ENCODE measurements around the gene MEIS1.

Gene MEIS1

GRCh38 chr2:66555501-66556324 is 120.8 kb downstream of the MEIS1 start:
- H3K36me3 Mint-ChIP-seq (ENCODE audit: low read depth): no peaks in the 10 kb centered on the region
- H3K9me3 Mint-ChIP-seq: no peaks in the 10 kb centered on the region
- H3K4me3 Mint-ChIP-seq: no peak overlapping the region
- H3K4me1 Mint-ChIP-seq (ENCODE audit: low read depth): peaks cover 2% of the 10 kb centered on the region
- peaks cover 12% of the 10 kb centered on the region for H3K27me3 Mint-ChIP-seq (ENCODE audit: low read depth)
- no peak overlapping the region for H3K27ac Mint-ChIP-seq

GRCh38 chr2:66559672-66560071 is 124.7 kb downstream of the MEIS1 start:
- H3K9me3 Mint-ChIP-seq: no peaks in the 10 kb centered on the region
- peaks cover 24% of the 10 kb centered on the region for H3K27me3 Mint-ChIP-seq (ENCODE audit: low read depth)
- no peak overlapping the region for H3K4me3 Mint-ChIP-seq
- no peaks in the 10 kb centered on the region for H3K36me3 Mint-ChIP-seq (ENCODE audit: low read depth)
- H3K27ac Mint-ChIP-seq: no peak overlapping the region
- peaks cover 2% of the 10 kb centered on the region for H3K4me1 Mint-ChIP-seq (ENCODE audit: low read depth)

GRCh38 chr2:66560683-66561082 is 125.8 kb downstream of the MEIS1 start:
- Mint-ChIP-seq H3K4me3 (no peak overlapping the region), H3K4me1 (ENCODE audit: low read depth) (no peaks in the 10 kb centered on the region), H3K27me3 (ENCODE audit: low read depth) (peaks cover 19% of the 10 kb centered on the region), H3K9me3 (no peaks in the 10 kb centered on the region), H3K27ac (no peak overlapping the region), H3K36me3 (ENCODE audit: low read depth) (no peaks in the 10 kb centered on the region)

GRCh38 chr2:66561645-66562303 is 126.8 kb downstream of the MEIS1 start:
- H3K9me3 Mint-ChIP-seq: no peaks in the 10 kb centered on the region
- H3K36me3 Mint-ChIP-seq (ENCODE audit: low read depth): no peaks in the 10 kb centered on the region
- no peak overlapping the region for H3K27ac Mint-ChIP-seq
- no peak overlapping the region for H3K4me3 Mint-ChIP-seq
- H3K4me1 Mint-ChIP-seq (ENCODE audit: low read depth): no peaks in the 10 kb centered on the region
- H3K27me3 Mint-ChIP-seq (ENCODE audit: low read depth): peaks cover 12% of the 10 kb centered on the region

GRCh38 chr2:66562304-66562685 is 127.4 kb downstream of the MEIS1 start:
- no peaks in the 10 kb centered on the region for H3K36me3 Mint-ChIP-seq (ENCODE audit: low read depth)
- no peaks in the 10 kb centered on the region for H3K4me1 Mint-ChIP-seq (ENCODE audit: low read depth)
- no peaks in the 10 kb centered on the region for H3K9me3 Mint-ChIP-seq
- H3K4me3 Mint-ChIP-seq: no peak overlapping the region
- peaks cover 12% of the 10 kb centered on the region for H3K27me3 Mint-ChIP-seq (ENCODE audit: low read depth)
- no peak overlapping the region for H3K27ac Mint-ChIP-seq

- Mint-ChIP-seq H3K36me3 (ENCODE audit: low read depth) (no peaks in the 10 kb centered on the region), H3K4me1 (ENCODE audit: low read depth) (no peaks in the 10 kb centered on the region), H3K4me3 (no peak overlapping the region), H3K27me3 (ENCODE audit: low read depth) (peaks cover 12% of the 10 kb centered on the region), H3K27ac (no peak overlapping the region), H3K9me3 (no peaks in the 10 kb centered on the region)
Measured at GRCh38 chr2:66563473-66563872, 128.5 kb downstream of the MEIS1 start.

GRCh38 chr2:66565291-66565690 is 130.4 kb downstream of the MEIS1 start:
- no peak overlapping the region for H3K4me3 Mint-ChIP-seq

GRCh38 chr2:66566726-66567399 is 131.9 kb downstream of the MEIS1 start:
- no peak overlapping the region for H3K4me3 Mint-ChIP-seq
- no peaks in the 10 kb centered on the region for H3K9me3 Mint-ChIP-seq
- peaks cover 10% of the 10 kb centered on the region for H3K27me3 Mint-ChIP-seq (ENCODE audit: low read depth)
- no peaks in the 10 kb centered on the region for H3K4me1 Mint-ChIP-seq (ENCODE audit: low read depth)
- H3K36me3 Mint-ChIP-seq (ENCODE audit: low read depth): no peaks in the 10 kb centered on the region
- no peak overlapping the region for H3K27ac Mint-ChIP-seq

More at GRCh38 chr2:66565291-66565690, 130.4 kb downstream of the MEIS1 start:
- H3K27me3 Mint-ChIP-seq (ENCODE audit: low read depth): peaks cover 12% of the 10 kb centered on the region
- H3K27ac Mint-ChIP-seq: no peak overlapping the region
- H3K36me3 Mint-ChIP-seq (ENCODE audit: low read depth): no peaks in the 10 kb centered on the region
- H3K4me1 Mint-ChIP-seq (ENCODE audit: low read depth): no peaks in the 10 kb centered on the region
- H3K9me3 Mint-ChIP-seq: no peaks in the 10 kb centered on the region

GRCh38 chr2:66567729-66568128 is 132.8 kb downstream of the MEIS1 start:
- H3K4me1 Mint-ChIP-seq (ENCODE audit: low read depth): no peaks in the 10 kb centered on the region

GRCh38 chr2:66568650-66569300 is 133.8 kb downstream of the MEIS1 start:
- H3K27ac Mint-ChIP-seq: no peak overlapping the region
- H3K27me3 Mint-ChIP-seq (ENCODE audit: low read depth): peaks cover 5% of the 10 kb centered on the region
- H3K9me3 Mint-ChIP-seq: no peaks in the 10 kb centered on the region
- no peaks in the 10 kb centered on the region for H3K4me1 Mint-ChIP-seq (ENCODE audit: low read depth)
- H3K36me3 Mint-ChIP-seq (ENCODE audit: low read depth): no peaks in the 10 kb centered on the region
- no peak overlapping the region for H3K4me3 Mint-ChIP-seq

More at GRCh38 chr2:66567729-66568128, 132.8 kb downstream of the MEIS1 start:
- Mint-ChIP-seq H3K4me3 (no peak overlapping the region), H3K27me3 (ENCODE audit: low read depth) (peaks cover 5% of the 10 kb centered on the region), H3K27ac (no peak overlapping the region), H3K9me3 (no peaks in the 10 kb centered on the region), H3K36me3 (ENCODE audit: low read depth) (no peaks in the 10 kb centered on the region)

GRCh38 chr2:66569321-66569851 is 134.5 kb downstream of the MEIS1 start:
- Mint-ChIP-seq H3K27ac (no peak overlapping the region), H3K36me3 (ENCODE audit: low read depth) (no peaks in the 10 kb centered on the region), H3K9me3 (no peaks in the 10 kb centered on the region), H3K4me1 (ENCODE audit: low read depth) (no peaks in the 10 kb centered on the region), H3K4me3 (no peak overlapping the region), H3K27me3 (ENCODE audit: low read depth) (peaks cover 9% of the 10 kb centered on the region)

- H3K4me1 Mint-ChIP-seq (ENCODE audit: low read depth): no peaks in the 10 kb centered on the region
- no peaks in the 10 kb centered on the region for H3K36me3 Mint-ChIP-seq (ENCODE audit: low read depth)
- no peak overlapping the region for H3K27ac Mint-ChIP-seq
- no peaks in the 10 kb centered on the region for H3K9me3 Mint-ChIP-seq
- H3K27me3 Mint-ChIP-seq (ENCODE audit: low read depth): peaks cover 15% of the 10 kb centered on the region
- H3K4me3 Mint-ChIP-seq: no peak overlapping the region
Measured at GRCh38 chr2:66569974-66570373, 135.0 kb downstream of the MEIS1 start.

- Mint-ChIP-seq H3K27ac (no peak overlapping the region), H3K4me1 (ENCODE audit: low read depth) (no peaks in the 10 kb centered on the region), H3K4me3 (no peak overlapping the region), H3K27me3 (ENCODE audit: low read depth) (peaks cover 20% of the 10 kb centered on the region), H3K36me3 (ENCODE audit: low read depth) (no peaks in the 10 kb centered on the region), H3K9me3 (no peaks in the 10 kb centered on the region)
Measured at GRCh38 chr2:66570471-66570870, 135.5 kb downstream of the MEIS1 start.

- H3K27me3 Mint-ChIP-seq (ENCODE audit: low read depth): peaks cover 28% of the 10 kb centered on the region
- no peak overlapping the region for H3K4me3 Mint-ChIP-seq
- H3K27ac Mint-ChIP-seq: no peak overlapping the region
- no peaks in the 10 kb centered on the region for H3K36me3 Mint-ChIP-seq (ENCODE audit: low read depth)
- no peaks in the 10 kb centered on the region for H3K4me1 Mint-ChIP-seq (ENCODE audit: low read depth)
- H3K9me3 Mint-ChIP-seq: no peaks in the 10 kb centered on the region
Measured at GRCh38 chr2:66571918-66572317, 137.0 kb downstream of the MEIS1 start.

Measured in T-helper 1 cell treated with Interleukin-12 subunit alpha and Interleukin-12 subunit beta and Interleukin-4 antibody, amounts not matched to agents 30 μg/mL and 1 μg/mL, for 36 hours (primary cell).